Keratinocyte (primary cell): ENCODE data around the gene ARMC10.

Experiments used
- CTCF ChIP-seq, 3 experiments: IDR thresholded peaks in 1 of 3; conservative IDR thresholded peaks in 1 of 3; optimal IDR thresholded peaks in 1 of 3; 2 replicates in 2 of 3; 3 replicates in 1 of 3; pipeline versions ENCODE3 to v1.5.1; 2011; ENCODE audit warnings: low read length in 3 of 3, mild to moderate bottlenecking in 3 of 3, moderate library complexity in 2 of 3, control low read depth in 1 of 3, inconsistent platforms in 1 of 3; ENCODE audit not compliant: insufficient read depth in 2 of 3; ENCODE audit errors: extremely low read depth in 1 of 3
- EZH2 ChIP-seq: IDR thresholded peaks from one replicate; pipeline ENCODE4 v1.6.1; 2012; ENCODE audit warnings: inconsistent platforms, mild to moderate bottlenecking, low read length, moderate library complexity

DNA sequence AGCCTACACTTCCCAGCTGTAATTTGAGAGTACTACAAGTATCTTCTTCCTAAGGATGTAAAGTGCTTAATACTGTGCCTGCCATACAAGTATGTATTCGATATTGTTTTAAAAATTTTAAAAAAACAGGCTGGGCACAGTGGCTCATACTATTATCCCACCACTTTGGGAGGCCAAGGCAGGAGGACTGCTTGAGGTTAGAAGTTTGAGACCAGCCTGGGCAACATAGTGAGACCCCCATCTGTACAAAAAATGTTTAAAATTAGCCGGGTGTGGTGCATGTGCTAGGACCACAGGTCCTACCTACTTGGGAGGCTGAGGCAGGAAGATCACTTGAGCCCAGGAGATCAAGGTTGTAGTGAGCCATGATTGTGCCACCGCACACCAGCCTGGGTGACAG lies 8.3 kb downstream of the ARMC10 start:
- TF ChIP-seq CTCF (optimal IDR thresholded peaks at IDR 0.05 in 1 of 3, IDR thresholded peaks at IDR 0.05 in 1 of 3, conservative IDR thresholded peaks at IDR 0.05 in 1 of 3; ENCODE audit: extremely low read depth in 1 of 3, insufficient read depth in 2 of 3, low read length in 3 of 3): no peak
- no peak for TF ChIP-seq EZH2
